GM19395 (cell line): Measurements from ENCODE around the gene KLHDC3.

Experiments used
- ATAC-seq: cut with Tn5 transposase; IDR thresholded peaks from one replicate; pipeline ENCODE4 v1.9.1; 2021; ENCODE audit warnings: mild to moderate bottlenecking, moderate library complexity; ENCODE audit not compliant: unreplicated experiment

KLHDC3 gene, protein sequence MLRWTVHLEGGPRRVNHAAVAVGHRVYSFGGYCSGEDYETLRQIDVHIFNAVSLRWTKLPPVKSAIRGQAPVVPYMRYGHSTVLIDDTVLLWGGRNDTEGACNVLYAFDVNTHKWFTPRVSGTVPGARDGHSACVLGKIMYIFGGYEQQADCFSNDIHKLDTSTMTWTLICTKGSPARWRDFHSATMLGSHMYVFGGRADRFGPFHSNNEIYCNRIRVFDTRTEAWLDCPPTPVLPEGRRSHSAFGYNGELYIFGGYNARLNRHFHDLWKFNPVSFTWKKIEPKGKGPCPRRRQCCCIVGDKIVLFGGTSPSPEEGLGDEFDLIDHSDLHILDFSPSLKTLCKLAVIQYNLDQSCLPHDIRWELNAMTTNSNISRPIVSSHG

DNA sequence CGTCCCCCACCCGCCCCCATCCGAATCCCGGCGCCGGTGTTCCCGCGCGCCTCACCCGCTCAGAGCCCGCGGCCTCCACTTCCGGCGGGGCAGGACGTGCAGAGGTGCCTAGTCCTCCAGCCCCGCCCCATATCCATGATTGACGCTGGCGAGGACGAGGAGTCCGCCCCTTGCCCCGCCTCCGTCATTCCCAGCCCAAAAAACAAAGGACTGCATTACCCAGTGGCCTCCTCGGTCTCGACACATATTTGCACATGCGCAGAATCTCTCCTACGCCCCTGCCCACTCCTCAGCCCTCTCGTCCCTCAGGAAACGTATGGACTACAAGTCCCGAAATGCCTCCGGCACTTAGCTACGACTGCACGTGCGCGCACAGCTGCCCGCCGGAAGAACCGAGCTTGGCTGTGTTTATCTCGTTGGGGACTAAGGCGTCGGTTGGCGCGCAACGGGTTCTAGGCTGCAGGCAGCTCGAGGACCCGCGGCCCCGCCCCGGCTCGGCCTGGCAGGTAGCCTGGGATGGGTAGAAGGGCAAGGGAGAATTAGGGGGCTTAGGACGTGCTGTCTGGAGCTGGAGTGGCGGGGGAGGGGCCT is at the start of gene KLHDC3, which contains the start of gene MEA1:
Gene KLHDC3, plus strand, starts transcription at position 407 of the 591 bp plus-strand sequence. CDS start 2,944 bp downstream, outside the sequence.
Gene MEA1, minus strand, starts transcription at position 104 of the 591 bp plus-strand sequence. CDS start 133 bp downstream, outside the sequence.
- ATAC-seq: peak; percentile 91

DNA sequence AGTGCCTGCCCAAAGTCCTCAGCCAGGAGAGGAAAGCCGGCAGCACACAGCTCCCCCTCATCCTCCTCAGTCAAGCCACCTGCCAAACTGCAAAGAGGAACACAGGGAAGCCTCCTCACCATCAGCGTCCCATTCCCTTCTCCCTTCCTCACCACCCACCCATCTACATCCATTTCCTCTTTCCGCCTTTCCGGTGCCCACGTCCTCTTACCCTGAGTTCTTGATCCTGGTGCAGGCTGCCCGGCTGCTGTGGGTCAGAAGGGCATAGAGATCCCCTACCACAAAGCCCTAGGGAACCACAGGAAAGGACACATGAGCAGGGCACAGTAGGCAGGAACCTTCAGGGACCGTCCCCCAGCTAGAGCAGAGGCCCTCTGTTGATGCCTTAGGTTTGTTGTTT is 47.5 kb upstream of the KLHDC3 start:
- ATAC-seq: no peak

DNA sequence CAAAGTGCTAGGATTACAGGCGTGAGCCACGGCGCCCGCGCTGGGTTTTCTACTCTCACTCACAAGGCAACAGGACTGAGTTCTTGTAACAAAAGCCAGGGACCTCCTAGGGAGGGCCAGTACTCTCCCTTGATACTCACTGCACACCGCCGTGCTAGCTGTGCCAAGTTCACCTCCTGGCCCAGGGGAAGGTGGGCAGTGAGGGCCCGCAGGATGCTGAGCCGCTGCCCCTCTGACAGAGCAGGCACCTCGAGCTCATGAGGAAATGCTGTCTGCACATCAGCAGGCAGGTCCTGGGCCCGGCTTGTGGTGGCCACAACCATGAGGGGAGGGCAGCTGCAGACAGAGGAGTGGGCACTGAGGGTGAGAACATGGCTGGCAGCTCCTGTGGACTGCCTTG is 46.8 kb upstream of the KLHDC3 start:
- ATAC-seq: no peak

DNA sequence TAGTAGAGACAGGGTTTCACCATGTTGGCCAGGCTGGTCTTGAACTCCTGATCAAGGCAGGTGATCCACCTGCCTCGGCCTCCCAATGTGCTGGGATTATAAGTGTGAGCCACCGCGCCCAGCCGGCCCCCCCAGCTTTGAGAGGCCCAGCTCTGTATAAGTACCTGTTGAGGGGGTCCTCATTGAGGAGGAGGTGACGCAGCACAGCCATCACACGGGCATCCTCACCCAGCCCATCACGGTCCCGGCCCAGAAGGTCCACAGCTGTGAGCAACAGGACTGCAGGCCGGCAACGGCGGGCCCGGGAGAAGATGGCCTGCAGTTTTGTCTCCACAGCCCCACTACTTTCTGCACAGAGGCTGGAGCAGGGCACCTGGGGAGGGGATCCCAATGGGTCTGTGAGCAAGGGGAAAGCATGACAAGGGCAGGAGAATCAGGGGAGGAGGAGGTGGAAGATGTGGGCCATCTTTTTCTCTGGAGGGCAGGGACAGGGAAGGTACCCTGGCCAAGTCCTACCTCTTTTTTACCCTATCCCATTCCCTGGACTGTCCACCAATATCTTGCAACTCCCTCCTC is 45.8 kb upstream of the KLHDC3 start:
- ATAC-seq: no peak

DNA sequence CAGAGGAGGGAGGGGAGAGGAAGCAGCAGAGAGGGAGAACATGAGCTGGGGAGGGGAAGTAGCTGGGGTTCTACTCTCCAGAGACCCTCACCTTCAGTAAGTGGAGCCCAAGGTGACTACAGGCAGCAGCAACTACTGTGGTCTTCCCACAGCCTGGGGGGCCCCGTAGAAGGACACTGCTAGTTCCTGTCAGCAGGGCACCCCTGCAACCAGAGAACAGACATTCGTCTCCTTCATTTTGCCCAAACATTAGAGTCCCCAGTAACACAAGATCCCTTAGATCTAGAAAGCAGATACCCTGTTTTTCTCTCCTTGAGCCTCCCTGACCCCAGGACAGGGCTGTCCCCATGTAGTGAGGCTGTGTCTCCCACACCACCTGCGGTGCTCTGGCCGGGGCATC is 45.3 kb upstream of the KLHDC3 start:
- ATAC-seq: no peak

DNA sequence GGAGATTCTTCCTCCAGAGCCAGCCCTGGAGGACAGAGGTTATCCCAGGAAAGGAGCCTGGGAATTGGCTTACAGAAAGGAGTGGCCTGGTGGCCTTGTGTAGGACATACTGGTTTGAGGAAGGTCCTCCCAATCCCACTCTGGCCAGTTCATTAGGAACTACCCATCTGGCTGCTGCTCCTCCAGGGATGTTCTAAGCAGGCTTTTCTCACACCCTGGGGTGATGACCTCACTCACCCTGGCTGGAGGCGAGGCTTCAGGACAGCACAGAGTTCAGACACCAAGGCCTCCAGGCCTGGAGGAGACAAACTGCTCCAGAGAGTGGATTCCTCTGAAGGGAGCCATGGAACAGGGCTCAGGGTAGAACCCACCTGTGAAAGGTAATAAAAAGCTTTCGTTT is 44.6 kb upstream of the KLHDC3 start:
- no peak for ATAC-seq

DNA sequence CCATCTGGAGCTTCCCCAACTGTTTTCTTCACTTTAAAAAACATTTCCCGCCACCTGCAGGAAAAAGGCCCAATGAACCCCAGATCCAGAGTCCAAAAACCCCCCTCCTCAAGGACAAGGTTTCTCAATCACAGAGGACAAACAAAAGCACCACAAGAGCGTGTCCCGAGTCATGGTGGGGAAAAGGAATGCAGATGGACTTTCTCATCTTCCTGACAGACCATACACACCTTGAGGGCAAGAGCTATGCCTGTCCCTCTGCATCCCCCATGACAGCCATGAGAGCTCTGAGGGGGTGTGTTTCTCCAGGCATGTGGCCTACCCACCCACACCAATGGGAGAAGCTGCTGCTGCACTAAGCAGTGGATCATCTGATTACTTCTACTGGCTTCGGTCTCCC is 44.1 kb upstream of the KLHDC3 start:
- no peak for ATAC-seq

DNA sequence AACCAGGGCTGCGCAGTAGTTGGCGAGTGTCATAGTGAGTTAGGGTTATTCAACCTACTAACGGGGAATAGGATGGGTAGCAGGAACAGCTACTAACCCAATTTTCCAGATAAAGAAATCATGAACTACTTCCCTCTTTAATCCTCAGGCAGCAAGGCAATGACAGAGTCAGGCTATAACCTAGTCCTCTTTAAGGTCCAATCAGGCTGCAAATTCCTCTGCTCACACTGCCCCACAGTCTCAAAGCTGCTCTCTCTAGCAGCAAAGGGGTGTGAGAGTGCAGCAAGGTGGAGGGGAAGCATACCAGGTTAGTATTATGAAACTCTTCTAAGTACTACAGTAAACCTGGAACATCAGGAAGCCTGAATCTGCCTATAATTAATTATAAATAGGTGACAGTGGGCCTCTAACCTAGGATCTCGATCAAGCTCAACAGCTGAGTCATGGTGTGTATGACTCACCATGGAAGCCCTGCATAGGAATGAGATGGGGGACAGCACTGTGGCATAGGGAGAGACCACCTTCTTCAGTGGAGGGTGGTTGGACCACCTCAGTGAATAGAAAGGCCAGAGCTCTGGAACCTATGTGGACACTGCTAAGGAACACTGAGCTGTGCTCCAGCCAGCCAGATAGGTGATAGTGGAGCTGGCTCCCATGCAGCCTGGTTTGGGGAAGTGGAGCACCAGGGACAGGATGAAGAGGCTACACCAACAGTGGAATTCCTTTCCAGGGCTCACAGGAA is 43.0 kb upstream of the KLHDC3 start:
- ATAC-seq: no peak

DNA sequence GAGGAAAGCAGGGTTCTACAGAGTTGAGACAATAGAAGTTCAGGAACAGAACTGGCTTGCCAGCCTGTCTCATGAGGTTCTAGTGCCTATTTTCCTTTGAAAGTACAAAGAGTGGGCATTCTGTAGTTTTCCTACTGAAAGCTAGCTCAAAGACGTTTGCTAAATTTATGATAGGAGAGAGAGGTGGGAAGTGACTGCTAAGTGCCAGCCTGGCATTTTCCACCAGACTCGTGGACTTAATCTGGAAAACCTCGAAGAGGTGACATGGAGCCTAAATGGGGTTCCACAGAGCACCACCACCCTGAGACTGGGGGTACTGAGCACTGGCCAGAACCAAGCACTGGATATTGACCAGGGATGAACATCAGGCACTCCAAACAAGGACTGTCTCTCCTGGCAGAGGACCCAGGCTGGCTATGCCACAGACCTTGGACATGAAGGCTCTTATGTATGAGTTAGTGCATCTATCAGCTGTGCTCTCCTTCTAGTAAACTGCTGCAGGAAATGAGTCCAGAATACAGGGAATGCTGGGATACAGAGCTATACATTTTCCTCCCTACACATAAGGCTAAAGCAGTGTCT is 42.2 kb upstream of the KLHDC3 start:
- no peak for ATAC-seq

DNA sequence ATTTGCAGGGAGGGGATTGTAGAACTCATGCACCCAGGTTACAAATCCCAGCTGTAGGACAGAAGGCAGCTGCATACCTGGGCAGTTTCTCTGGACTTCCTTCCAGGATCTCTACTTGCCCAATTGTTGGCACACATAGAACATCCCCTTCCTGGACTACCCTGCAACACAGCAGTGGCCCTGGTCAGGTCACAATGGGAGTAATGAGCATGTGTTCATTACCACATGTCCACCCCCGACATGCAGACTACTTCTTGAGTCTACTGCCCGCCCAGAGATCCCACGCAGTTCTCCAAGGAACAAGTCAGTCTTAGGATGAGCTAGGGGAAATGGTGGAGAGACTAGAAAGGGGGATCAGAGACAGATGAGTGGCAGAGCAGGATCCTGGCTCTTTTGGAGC is 40.1 kb upstream of the KLHDC3 start:
- ATAC-seq: no peak

DNA sequence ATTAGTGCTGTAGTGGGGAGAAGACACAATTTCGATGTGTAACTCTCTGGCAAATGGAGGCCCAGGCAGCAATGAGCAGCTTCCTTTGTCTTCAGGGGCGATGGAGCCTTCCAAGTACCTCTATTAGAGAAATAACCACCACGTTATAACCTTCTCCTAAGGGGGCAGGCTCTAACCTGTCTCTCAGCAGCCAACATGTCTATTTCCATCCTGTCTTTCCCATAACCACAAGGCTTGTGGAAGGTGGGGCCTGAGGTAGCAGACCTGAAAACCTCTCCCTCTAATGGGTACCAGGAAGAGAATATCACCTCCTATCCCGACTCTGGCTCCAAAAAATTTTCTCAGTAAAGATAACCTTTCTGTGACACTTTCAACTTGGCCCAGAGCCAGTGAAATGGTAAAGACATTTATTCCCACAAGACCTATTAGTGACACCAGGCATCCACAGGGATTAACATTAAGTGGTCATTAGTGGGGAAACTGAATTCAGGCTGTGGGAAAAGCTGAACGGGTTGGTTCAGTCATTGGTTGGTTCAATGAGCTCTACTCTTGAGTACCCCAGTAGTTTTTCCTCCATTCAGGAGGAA is 39.0 kb upstream of the KLHDC3 start:
- no peak for ATAC-seq

DNA sequence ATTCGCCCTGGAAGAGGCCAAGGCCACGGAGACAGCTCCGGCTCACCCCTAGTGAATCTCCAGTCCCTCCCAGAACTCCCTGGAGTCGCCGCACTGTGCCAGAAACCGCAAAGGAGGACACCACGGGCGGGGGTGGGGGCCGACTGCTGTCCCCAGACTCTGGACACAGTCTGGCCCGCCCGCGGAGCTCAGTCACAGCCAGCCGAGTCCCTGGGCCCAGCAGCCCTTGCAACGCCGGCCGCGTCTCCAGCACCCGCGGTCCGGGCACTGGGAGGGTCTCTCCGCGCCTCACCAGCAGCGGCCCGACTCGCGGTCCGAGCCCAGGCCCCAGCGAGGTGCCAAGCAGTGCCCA is 35.6 kb upstream of the KLHDC3 start:
- peak; percentile 26 for ATAC-seq

DNA sequence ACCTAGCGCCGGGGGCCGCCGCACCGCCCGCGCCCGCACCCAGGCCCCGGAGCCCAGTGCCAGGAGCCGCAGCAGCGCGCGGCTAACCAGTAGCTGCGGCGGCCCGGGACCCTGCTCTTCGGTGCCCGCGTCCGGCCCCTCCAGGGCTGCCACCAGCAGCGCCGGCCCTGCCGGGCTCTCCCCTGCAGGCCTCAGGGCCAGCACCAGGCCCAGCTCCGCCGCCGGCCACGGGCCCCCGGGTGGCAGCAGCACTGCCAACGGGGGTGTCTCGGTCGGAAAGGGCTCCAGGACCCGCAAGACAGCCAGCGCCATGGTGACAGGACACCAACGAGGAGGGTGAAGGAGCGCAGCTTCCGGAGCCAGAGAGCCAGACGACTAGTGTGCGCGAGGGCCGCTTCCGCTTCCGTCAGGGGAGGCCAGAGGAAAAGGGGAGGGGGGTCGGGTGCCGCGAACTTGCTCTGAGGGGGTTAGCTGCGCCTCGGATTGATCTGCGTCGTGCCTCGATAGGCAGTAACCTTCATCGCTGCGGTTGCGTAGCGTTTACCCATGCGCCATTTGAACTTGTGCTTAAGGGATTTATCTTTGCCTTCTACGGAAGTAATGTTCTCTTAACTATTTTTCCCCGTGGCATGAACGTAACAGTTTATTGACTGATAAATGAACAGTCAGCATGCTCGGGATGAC is 35.1 kb upstream of the KLHDC3 start, which contains the start of gene PEX6:
Gene PEX6, minus strand, starts transcription at position 343 of the 684 bp plus-strand sequence. Its CDS starts 31 bp downstream, at position 312.
- peak; percentile 93 for ATAC-seq

DNA sequence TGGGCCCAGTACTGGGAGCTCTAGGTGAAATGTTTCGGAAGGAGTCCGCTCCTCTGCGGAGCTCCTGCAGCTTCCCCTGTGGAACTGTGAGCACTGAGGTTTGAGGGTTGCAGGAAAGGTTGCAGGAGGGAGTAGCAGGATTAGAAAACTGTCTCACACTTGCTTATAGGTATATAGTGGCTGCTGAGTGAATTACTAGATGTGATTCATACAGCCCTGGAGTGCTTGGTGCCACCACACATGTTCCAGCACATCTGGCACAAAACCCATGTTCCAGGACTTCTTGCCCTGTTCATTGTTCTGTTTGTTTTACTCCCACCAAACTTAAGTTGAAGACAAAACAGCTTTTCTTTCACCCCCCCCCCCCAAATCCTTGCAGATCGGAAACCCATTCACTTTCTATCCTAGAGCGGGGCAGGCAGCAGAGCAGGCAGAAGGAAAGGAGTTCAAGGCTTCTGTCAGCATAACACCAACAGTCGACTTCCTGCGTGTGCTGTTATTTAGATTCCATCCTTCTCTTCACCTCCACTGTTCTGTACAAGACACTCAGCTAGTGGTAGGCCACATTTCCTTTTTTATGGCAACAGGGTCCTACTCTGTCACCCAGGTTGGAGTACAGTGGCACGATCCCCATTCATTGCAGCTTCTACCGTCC is 34.4 kb upstream of the KLHDC3 start:
- ATAC-seq: peak; percentile 9

DNA sequence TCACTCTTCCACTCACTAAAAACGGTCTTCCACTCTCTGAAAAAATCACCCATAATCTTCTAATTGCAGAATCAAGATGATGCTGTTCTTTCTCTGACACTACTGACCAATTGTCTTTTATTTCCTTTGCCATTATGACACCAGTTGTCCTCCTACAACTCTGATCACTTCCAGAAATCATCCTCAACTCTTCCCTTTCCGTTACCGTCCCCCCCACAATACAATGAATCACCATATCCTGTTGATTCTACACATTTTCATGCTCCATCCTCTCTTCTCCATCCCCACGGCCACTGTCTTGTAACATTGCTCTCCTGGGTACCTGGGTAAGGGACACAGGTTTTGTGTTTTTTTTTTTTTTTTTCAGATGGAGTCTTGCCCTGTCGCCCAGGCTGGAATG is 32.2 kb upstream of the KLHDC3 start:
- no peak for ATAC-seq

DNA sequence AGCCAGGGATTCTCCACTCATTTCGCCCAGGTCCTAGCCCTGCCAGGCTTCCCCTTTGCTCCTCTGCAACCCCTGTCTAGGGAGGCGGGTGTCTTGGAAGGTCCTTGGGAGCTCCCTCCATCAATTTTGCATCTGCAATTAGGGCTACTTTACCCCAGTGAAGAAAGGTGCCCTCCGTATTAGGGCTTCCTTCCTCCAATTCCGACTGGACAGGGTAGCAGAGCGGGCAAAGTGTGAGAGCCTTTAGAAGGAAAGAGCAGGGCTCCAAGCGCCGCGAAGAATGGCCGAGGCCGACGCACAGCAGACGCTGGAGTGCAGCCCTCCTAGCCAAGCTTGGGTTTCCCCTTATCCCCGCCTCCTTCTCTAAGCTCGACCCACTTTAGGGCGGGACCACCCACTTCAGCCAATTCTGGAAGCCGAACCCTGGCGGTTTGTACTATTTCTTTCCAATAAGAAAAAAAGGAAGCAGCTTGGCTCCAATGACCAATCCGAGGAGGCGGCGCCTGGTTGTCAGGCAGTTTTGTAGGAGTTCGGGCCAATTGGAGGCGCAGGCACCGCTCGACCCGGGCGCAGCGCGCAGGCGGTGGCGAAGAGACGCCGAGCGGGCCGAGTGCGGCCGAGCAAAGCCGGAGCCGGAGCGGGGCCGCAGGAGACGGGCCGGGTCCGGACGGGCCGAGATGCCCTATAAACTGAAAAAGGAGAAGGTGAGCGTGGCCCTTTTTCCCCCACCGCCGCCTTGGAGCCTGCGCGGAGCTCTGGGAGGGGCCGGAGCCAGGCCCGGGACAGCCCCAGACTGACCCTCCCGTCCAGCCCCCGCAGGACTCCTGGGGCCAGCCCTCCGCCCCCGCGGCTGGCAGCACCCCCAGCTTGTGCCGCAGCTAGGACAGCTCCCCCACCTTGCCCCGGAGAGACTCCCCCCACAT is 29.8 kb upstream of the KLHDC3 start, which contains the start of gene PPP2R5D:
Gene PPP2R5D, plus strand, starts transcription at position 570 of the 923 bp plus-strand sequence. Its CDS starts 108 bp downstream, at position 678.
- ATAC-seq: peak; percentile 96

DNA sequence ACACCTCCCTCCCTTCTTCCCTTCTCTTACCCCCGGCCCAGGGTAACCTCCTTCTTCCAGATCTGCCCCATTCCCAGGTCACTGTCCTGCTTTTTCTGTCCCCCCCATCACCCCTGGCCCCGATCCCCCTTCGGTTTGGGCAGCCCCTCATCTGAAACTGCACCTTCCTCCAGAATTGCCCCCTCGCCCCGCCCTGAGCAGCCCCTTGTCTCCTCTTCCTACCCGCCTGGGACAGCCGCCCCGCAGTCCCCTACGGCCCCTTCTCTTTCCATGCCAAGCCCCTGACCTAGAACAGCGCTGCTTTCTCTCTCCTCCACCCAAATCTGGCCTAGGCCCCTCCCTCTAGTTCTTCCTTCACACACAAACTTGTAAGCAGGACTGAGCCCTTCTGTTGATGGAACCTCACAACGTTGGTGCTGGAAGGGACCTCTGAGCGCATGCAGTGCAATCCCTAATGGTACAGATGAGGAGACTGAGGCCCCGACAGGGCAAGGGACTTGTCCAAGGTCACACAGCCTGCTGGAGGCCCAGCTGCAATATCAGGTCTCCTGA is 29.0 kb upstream of the KLHDC3 start:
- ATAC-seq: no peak
